Measurements from ENCODE around the gene FBXL4. TPM values are rescaled to one million over a fixed set of nuclear protein-coding genes. Genes with fewer than 3 reads are reported as not detected.

FBXL4 gene
- total and polyA plus RNA-seq, 10 of the 15 experiments (the other 5 are each of a cell fraction or from before 2014, with no cell fraction given): 2.9 to 16.9 (median 7.2) TPM

- TF ChIP-seq LARP7 (IDR thresholded peaks at IDR 0.05) (no peak), ZSCAN29 (IDR thresholded peaks at IDR 0.05) (no peak), SIN3A (IDR thresholded peaks at IDR 0.05; ENCODE audit: low read depth, low read length) (no peak), HDAC6 (IDR thresholded peaks at IDR 0.05; ENCODE audit: unreplicated experiment) (no peak), CREB1 (IDR thresholded peaks at IDR 0.05; ENCODE audit: low read depth) (no peak), NFXL1 (IDR thresholded peaks at IDR 0.05; ENCODE audit: borderline replicate concordance) (no peak)
These were observed 119.4 kb downstream of the FBXL4 start (continued) for GRCh38 chr6:98828211-98828788.

- Histone ChIP-seq H3K4me3 (no peak overlapping the region), H3K4me1 (ENCODE audit: control insufficient read depth, insufficient read depth, low read length) (no peaks in the 10 kb centered on the region), H4K20me1 (ENCODE audit: control insufficient read depth, insufficient read depth) (no peaks in the 10 kb centered on the region), H3K4me2 (ENCODE audit: control insufficient read depth, insufficient read depth) (no peak overlapping the region), H3K27me3 (replicated peaks in 1 of 2; ENCODE audit: control insufficient read depth in 2 of 2, insufficient read depth in 2 of 2, low read length in 1 of 2) (peaks cover 14 to 38% of the 10 kb centered on the region in 2 experiments), H3K9me3 (replicated peaks; ENCODE audit: control insufficient read depth, insufficient read depth, low read length) (no peaks in the 10 kb centered on the region; the same call in 2 of the 3 replicates), H3K36me3 (ENCODE audit: control insufficient read depth in 2 of 2, insufficient read depth in 2 of 2, low read length in 1 of 2) (no peaks in the 10 kb centered on the region), H3K9ac (ENCODE audit: control insufficient read depth, insufficient read depth, low read length) (no peak overlapping the region), H3K27ac (ENCODE audit: control insufficient read depth, insufficient read depth) (no peak overlapping the region), H3K79me2 (ENCODE audit: control insufficient read depth, insufficient read depth, low read length) (no peaks in the 10 kb centered on the region), H2AFZ (ENCODE audit: control insufficient read depth, low read depth, low read length) (no peak overlapping the region)
- in situ Hi-C loops (cut with MboI): no loop called here
- no TSS peak for BruUV-seq (replicated peaks)
- ChIA-PET POLR2A (no interaction called here), RAD21 (ENCODE audit: unreplicated experiment) (no interaction called here), CTCF (no interaction called here), SMC1A (ENCODE audit: uncharacterized antibody, unreplicated experiment) (no interaction called here)
- FAIRE-seq (no peak), DNase-seq (ENCODE audit: low read depth, low spot score) (no peak), ATAC-seq (no peak)
- TF ChIP-seq RELB (IDR thresholded peaks at IDR 0.05; ENCODE audit: low read depth): no peak
- TF ChIP-seq DPF2 (IDR thresholded peaks at IDR 0.05): no peak
- no peak for TF ChIP-seq IKZF2 (IDR thresholded peaks at IDR 0.05)
- no peak for TF ChIP-seq TAF1 (IDR thresholded peaks at IDR 0.05; ENCODE audit: borderline replicate concordance, low read depth, low read length)
- TF ChIP-seq NBN (IDR thresholded peaks at IDR 0.05): no peak
- TF ChIP-seq ATF7 (IDR thresholded peaks at IDR 0.05; ENCODE audit: low read depth): no peak
- intact Hi-C loops (cut with micrococcal nuclease; ENCODE audit: unreplicated experiment): no loop called here
- WGBS (ENCODE audit: insufficient coverage, insufficient replicate concordance, low lambda C conversion rate, missing lambda C conversion rate): 25% methylated on average over 33 of the region's 44 CpGs
These were observed 120.2 kb downstream of the FBXL4 start for GRCh38 chr6:98827295-98828159.
